Measurements from ENCODE around the gene TNFAIP6.

Gene TNFAIP6

DNA sequence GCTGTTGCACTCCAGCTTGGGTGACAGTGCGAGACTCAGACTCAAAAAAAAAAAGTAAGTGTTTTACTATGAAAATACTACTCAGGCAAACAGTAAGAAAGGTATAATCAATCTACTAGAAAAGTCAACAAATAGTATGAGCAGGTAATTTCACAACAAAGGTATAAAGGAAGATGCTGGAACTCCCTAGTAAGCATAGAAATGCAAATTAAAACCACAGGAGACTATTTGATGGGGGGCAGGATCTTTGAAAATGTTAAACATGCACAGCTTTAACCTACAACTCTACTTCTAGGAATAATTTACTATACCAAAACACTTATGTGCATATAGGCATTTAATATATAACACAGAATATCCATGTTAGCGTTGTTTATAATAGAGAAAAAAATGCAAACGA, 24.3 kb upstream of the TNFAIP6 start (continued):
- TF ChIP-seq, protein P1, sequence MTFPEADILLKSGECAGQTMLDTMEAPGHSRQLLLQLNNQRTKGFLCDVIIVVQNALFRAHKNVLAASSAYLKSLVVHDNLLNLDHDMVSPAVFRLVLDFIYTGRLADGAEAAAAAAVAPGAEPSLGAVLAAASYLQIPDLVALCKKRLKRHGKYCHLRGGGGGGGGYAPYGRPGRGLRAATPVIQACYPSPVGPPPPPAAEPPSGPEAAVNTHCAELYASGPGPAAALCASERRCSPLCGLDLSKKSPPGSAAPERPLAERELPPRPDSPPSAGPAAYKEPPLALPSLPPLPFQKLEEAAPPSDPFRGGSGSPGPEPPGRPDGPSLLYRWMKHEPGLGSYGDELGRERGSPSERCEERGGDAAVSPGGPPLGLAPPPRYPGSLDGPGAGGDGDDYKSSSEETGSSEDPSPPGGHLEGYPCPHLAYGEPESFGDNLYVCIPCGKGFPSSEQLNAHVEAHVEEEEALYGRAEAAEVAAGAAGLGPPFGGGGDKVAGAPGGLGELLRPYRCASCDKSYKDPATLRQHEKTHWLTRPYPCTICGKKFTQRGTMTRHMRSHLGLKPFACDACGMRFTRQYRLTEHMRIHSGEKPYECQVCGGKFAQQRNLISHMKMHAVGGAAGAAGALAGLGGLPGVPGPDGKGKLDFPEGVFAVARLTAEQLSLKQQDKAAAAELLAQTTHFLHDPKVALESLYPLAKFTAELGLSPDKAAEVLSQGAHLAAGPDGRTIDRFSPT (tag by site-specific recombination; IDR thresholded peaks at IDR 0.05), result no peak

DNA sequence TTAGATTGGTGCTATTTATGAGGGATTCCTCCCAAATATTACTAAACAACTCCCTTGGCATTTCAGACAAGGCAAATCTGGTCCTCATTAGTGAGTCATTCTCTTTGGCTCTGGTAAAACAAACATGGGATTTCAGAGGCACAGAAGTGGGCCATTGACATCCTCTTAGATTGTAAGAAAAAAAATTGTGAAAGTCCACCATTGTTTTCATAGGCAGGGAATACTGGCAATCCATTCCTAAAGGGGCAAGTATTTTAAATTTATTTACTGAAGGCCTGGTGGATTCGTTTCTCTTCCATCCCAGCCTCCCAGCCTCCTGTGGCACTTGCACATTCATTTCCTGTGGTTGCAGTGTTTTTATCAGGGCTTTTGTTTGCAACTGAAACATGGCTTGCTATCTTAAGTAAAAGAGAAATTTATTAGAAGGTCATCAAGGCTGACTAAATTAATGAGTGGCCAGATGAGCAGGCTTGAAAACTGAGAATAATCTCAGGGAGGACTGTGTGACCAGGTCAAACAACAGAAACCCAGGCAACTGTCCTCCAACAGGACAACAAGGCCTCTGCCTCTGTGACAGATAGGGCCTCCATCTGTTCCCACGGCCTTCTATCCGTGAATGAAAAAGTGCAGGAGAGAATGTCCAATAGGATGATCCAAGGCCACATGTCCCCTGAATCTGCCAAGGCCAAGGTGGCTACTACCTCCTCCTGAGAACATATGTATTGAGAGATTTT, 23.1 kb upstream of the TNFAIP6 start:
- no peaks in the 10 kb centered on the region for H3K9me3 ChIP-seq (ENCODE audit: control insufficient read depth, insufficient read depth, low read depth, low read length)
- no peaks in the 10 kb centered on the region for H3K4me1 ChIP-seq (ENCODE audit: control insufficient read depth, insufficient read depth, low read length)
- TF ChIP-seq, protein P2, sequence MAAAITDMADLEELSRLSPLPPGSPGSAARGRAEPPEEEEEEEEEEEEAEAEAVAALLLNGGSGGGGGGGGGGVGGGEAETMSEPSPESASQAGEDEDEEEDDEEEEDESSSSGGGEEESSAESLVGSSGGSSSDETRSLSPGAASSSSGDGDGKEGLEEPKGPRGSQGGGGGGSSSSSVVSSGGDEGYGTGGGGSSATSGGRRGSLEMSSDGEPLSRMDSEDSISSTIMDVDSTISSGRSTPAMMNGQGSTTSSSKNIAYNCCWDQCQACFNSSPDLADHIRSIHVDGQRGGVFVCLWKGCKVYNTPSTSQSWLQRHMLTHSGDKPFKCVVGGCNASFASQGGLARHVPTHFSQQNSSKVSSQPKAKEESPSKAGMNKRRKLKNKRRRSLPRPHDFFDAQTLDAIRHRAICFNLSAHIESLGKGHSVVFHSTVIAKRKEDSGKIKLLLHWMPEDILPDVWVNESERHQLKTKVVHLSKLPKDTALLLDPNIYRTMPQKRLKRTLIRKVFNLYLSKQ (tag by site-specific recombination; IDR thresholded peaks at IDR 0.05; ENCODE audit: borderline replicate concordance), result no peak
- TF ChIP-seq GLI2 (tag by site-specific recombination; IDR thresholded peaks at IDR 0.05; ENCODE audit: borderline replicate concordance, low read depth) (no peak), ZSCAN16 (tag by site-specific recombination; IDR thresholded peaks at IDR 0.05) (no peak), ZNF837 (tag by site-specific recombination; IDR thresholded peaks at IDR 0.05) (no peak), ZNF629 (tag by site-specific recombination; IDR thresholded peaks at IDR 0.05) (no peak), FEZF1 (tag by site-specific recombination; IDR thresholded peaks at IDR 0.05) (no peak), ZNF660 (tag by site-specific recombination; IDR thresholded peaks at IDR 0.05) (no peak), ZBTB21 (tag by site-specific recombination; IDR thresholded peaks at IDR 0.05) (no peak), ZNF560 (tag by site-specific recombination; IDR thresholded peaks at IDR 0.05; ENCODE audit: borderline replicate concordance) (no peak), ZNF350 (tag by site-specific recombination; IDR thresholded peaks at IDR 0.05) (no peak), ZNF626 (tag by site-specific recombination; IDR thresholded peaks at IDR 0.05) (no peak), ZNF623 (tag by site-specific recombination; IDR thresholded peaks at IDR 0.05) (no peak), KLF10 (tag by site-specific recombination; IDR thresholded peaks at IDR 0.05) (no peak), ZIC2 (tag by site-specific recombination; IDR thresholded peaks at IDR 0.05) (no peak), ZNF510 (tag by site-specific recombination; IDR thresholded peaks at IDR 0.05; ENCODE audit: insufficient replicate concordance) (no peak), ZNF48 (tag by site-specific recombination; IDR thresholded peaks at IDR 0.05) (no peak), ZNF561 (tag by site-specific recombination; IDR thresholded peaks at IDR 0.05; ENCODE audit: borderline replicate concordance) (no peak), GLI4 (tag by site-specific recombination; IDR thresholded peaks at IDR 0.05) (no peak)
- TF ChIP-seq, protein P3, sequence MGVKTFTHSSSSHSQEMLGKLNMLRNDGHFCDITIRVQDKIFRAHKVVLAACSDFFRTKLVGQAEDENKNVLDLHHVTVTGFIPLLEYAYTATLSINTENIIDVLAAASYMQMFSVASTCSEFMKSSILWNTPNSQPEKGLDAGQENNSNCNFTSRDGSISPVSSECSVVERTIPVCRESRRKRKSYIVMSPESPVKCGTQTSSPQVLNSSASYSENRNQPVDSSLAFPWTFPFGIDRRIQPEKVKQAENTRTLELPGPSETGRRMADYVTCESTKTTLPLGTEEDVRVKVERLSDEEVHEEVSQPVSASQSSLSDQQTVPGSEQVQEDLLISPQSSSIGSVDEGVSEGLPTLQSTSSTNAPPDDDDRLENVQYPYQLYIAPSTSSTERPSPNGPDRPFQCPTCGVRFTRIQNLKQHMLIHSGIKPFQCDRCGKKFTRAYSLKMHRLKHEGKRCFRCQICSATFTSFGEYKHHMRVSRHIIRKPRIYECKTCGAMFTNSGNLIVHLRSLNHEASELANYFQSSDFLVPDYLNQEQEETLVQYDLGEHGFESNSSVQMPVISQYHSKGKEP (tag by site-specific recombination; IDR thresholded peaks at IDR 0.05), result no peak
- no peak overlapping the region for H3K27ac ChIP-seq (ENCODE audit: extremely low read depth, low read depth, low read length)
- H3K4me3 ChIP-seq (ENCODE audit: low read depth, low read length), result no peak overlapping the region
- no peaks in the 10 kb centered on the region for H3K36me3 ChIP-seq (ENCODE audit: control insufficient read depth in 2 of 2, insufficient read depth in 1 of 2, low read length in 2 of 2)
- CTCF ChIA-PET, result no interaction called here
- POLR2A ChIA-PET, result no interaction called here
